Activated T-cell treated with anti-CD3 and anti-CD28 coated beads for 48 hours (primary cell): ENCODE data around the gene AMZ1.
"Not testable (repeated sequence)": the region's sequence is repeated elsewhere in the genome, so short reads cannot be mapped to it uniquely, and the experiment has no call there.

Source experiments
- DNase-seq: peaks from one replicate; pipeline ENCODE4 v3.0.0-alpha.2; 2020; ENCODE audit warnings: low read depth

The AMZ1 gene

GRCh38 chr7:2711895-2712675, 24.1 kb downstream of the AMZ1 start:
- DNase-seq, result no peak

- DNase-seq, result no peak
Observed at GRCh38 chr7:2713370-2713769, 25.4 kb downstream of the AMZ1 start.

DNA sequence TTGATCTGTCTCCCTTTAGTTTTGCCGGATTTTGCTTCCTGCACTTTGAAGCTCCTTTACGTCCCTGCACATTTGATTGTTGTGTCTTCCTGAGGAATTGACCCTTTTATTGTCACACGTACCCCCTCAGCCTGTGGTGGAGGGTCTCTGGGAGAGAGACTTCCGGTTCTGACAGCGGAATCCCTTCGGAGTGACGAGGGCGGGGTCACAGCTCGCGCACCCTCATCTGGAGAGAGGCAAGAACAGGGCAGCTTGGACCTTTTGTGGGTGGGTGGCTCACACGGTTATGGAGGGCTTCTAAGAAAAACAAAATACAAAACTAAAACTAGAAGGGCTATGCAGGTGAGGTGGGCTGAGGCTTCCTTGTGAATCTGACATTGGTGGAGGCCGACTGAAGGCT, 26.0 kb downstream of the AMZ1 start:
- no peak for DNase-seq

DNA sequence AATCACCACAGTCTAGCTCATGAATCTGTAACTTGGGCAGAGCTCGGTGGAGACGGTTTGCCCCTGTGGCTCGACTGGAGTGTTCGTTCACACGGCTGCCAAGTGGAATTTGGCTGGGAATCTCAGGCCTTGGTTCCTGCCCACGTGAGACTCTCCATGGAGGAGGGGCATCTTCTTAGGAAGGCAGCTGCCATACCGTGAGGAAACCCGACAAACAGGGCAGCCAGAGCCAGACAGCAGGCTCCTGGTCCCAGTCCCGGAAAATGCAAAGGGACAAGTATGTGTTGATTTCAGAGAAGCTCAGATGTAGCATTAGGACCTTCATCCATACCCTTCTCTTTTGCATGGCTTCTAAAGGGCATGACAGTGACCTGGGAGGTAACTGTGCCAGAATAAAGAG, 26.6 kb downstream of the AMZ1 start:
- no peak for DNase-seq

DNA sequence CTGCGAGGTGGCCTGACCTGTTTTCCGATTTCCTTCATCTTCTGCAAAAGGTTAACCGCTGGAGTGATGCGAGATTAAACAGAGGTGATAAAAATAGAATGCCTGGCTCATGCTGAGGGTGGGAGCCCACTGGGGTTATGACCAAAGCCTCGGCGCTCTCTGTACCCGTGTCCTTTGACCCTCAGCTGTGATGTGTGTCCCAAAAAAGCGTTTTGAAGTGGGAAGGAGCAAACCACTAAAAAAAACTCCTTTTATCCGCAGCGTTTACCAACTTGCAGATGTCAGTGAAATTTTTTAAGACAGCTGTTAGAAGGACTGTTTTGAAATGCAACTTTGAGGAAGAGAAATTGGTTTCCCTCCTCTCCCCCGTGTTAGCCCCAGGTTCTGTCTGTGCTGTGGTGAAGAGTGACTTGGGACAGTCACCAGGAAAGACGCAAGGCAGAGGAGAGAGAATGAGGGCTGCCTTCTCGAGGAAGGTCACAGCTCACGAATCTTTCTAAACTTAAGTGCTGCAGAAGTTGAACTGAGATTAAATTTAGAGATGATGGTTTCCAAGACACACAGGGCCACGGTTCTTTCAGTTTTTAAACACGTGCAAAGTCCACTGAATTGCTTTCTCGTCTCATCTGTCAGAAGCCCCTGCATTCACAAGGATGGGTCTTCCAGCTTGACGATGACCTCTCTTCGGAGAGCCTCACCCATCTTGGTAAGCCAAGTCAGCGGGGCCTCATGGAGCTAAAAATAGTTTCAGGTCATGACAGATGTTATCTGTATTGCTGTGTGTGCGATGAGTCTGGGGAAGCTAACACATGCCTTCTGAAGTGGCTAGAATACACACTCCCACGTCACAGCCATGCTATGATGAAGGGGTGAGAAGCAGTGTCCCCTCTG, 27.6 kb downstream of the AMZ1 start:
- no peak for DNase-seq

DNA sequence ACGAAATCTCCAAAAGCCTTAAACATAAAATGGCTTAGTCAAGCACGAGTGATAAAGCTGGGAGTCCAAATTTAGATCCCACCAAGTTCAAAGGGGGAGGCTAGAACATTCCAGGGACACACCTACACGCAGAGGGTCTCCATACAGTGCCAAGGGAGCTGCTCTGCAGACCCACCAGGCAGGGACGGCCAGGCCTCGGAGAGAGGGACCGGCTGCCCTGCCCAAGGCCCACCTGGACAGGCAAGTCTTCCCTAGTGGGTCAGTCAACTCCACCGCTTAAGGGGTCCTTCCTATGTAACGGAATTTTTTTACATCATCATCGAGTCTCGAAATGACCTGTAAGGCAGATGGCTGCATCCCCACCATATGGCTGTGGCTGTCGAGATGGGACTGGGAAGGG, 28.5 kb downstream of the AMZ1 start:
- no peak for DNase-seq

DNA sequence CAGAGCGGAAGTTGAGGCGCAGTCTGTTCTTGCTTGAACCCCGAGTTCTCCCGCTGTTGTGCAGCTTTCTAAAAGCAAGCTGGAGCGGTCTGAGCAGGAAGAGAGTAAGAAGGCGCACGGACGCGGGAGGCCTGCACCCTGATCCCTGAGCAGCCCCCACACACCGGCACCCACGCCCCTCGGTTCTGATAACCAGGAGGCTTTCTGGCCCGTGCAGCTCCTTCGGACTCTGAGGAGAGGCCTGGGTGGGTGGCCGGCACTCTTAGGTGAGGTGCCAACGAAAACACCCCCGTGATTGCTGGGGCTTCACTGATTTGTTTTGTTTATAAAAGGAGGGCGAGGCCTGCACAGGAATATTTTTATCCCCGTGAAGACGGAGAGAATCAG, 28.9 kb downstream of the AMZ1 start:
- DNase-seq, result no peak

DNA sequence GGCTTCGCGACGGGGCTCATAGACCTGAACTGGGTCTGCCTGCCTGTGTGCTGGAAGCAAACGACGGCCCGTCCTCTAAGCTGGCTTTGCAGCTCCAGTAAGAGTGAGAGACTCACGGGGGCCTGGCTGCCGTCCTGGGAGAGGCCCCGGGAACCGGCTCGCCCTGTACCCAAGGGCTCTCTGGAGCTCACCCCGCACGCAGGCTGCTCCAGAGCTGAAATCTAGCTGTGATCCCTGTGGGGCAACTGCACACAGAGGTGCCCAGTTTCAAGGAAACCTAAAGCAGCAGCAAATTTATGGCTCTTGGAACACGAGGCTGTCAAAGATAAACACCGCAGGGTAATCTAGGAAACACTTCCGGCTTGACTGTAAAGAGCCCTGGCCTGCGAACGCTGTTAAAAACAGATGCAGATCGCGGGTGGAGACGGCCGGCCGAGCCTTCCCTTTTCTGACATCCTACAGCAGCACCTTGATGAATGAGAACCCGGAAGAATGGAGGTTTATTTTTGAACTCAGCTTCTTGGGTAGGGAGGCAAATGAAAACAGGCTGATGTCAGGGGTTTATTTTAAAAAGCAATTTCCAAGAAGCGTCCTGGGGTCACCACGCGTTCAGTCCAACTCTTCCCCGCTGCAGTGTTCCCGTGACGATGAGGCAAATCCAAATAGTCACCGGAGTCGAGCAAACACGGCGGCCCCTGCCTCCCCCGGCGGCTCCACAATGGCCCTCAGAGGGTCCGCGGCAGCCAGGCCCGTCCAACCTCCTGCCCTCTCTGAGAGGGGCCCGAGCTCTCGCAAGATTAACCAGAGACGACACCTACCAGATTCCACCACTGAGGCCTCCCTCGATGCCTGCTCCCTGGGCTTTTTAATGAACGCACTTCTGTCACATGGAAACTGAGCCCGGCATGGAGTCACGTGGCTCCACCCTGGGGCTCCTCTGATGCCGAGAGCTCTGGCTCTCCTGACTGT, 29.6 kb downstream of the AMZ1 start:
- DNase-seq, result no peak

DNA sequence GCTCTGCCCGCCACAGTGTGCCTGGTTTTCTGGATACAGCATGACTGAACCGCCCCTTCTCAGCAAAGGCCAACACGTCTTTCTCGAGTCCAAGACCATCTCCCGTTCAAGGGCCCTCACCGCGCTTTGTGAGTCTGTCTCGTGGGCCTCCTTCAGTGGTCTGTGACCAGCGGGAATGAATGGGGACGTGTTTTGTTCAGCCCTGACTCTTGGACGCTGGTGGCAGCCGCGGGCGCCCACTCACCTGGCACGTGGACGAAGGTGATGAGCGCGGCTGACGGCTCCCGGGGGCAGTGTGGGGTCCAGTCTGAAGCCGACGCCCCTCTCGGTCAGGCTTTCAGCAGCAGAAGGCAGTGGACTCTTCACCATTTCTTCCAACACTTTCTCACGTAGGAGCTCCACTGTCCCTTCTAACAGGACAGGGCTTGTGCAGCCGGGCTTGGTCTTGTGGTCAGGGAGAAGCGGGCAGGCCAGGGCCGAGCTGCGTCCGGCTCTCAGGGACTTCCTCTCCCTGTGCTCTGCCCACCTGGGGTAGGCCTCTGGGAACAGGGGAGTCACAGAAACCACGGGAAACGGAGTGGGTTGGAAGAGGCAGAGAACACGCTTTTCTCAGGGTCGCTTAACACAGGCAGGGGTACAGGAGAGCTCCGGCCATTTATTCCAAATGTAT, 30.4 kb downstream of the AMZ1 start:
- DNase-seq, result no peak

DNA sequence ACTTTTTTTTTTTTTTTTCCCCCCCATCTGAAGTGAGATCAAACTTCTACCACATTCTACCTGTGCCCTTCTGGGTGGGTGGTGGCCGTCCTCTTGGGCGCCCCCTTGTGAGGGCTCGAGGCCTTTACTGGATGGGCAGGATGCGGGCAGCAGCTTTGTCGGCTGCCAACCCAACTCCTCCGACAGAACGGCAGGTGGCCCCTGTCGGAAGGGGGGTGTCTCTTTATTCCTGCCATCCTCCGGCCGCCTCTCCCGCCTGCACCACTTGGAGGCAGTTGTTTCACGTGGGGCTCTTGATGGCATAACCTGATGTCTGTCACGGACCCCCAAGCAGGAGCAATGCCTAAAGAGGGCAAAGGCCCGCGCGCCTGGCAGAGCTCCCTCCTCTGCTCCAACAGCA, 31.0 kb downstream of the AMZ1 start:
- peak; percentile 68 for DNase-seq

DNA sequence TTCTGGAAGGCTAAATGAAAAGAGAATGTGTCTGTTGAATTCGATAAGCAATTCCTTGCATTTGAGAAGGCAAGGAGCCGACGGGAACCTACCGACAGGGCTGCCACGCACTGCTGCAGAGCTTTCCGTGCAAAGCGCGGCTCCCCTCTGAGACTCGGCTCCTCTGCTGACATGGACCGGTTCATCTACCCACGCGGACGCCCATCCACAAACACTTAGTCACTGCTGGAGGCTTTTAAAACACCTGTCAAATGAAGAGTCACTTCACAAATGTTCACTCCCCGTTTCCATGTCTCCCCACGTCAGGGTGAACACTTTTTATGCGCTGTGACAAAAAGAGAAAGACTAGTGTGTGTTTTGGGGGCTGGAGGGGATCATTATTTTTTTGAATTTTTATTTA, 32.0 kb downstream of the AMZ1 start:
- DNase-seq, result no peak

GRCh38 chr7:2721842-2722241, 33.8 kb downstream of the AMZ1 start:
- no peak for DNase-seq

DNA sequence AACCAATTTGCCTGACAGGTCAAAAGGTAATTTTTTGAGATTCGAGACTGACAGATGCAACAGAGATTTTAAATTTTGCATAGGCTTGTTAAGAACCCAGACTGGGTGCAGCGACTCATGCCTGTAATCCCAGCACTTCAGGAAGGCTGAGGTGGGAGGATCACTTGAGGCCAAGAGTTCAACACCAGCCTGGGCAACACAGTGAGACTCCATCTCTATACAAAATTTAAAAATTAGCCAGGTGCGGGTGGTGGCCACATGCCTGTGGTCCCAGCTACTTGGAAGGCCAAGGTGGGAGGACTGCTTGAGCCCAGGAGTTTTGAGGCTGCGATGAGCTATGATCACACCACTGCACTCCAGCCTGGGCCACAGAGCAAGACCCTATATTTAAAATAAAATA, 34.6 kb downstream of the AMZ1 start:
- DNase-seq, result no peak

GRCh38 chr7:2723138-2723850, 35.3 kb downstream of the AMZ1 start:
- no peak for DNase-seq

DNA sequence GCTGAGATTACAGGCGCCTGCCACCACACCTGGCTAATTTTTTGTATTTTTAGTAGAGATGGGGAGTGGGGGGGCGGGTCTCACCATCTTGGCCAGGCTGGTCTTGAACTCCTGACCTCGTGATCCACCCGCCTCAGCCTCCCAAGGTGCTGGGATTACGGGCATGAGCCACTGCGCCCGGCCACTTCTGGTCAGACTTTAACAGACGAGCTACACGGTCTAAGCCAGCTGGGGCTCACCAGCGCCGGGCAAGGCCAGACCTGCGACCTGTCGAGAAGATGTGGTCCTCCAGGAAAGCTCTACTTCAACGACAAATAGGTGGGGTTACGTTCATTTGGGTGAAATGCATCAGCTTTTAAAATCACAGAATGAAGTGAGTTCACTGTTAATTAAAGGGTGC, 36.0 kb downstream of the AMZ1 start:
- DNase-seq, result not testable (repeated sequence)

GRCh38 chr7:2724453-2725177, 36.6 kb downstream of the AMZ1 start:
- DNase-seq, result no peak

DNA sequence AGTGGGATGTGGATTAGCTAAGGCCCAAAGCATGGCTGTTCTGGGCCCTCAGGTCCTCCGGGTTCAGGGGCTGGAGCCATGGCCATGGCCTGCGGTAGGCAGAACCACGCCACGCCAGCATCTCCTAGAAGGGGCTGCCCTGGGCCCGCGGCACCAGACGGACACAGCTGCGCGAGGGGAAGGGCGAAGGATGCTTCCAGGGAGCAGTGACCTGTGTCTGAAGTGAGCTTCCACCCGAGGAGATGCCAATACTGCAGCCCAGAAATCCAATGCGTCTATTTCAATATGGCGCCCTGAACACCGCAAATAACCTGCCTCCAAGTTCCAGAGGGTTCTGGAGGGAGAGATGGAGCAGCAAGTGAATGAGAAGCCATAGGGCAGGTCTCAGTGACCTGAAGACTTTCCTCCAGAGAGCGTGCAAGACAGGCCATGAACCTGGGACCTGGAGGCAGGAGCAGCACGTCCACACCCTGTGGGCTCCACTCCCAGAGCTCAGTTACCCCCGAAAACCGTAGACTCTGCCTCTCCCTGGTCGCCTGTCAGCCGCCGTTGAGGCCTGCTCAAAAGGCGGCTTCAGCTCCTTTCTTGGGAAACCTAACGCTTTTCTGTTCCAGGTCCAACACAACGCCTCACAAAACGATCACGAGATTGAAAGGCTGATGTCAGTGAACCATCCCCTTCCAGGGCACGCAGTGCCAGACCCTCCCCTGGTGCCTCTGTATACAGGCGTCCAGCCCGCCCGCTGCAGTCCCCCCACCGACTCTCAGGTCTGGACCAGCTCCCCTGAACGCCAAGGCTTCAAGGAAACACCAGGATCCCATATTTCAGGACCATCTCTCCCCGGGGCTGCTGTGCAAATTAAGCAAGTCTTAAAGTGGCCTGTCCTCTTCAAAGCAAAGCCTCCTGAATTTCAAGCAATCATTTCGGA, 37.4 kb downstream of the AMZ1 start:
- no peak for DNase-seq

DNA sequence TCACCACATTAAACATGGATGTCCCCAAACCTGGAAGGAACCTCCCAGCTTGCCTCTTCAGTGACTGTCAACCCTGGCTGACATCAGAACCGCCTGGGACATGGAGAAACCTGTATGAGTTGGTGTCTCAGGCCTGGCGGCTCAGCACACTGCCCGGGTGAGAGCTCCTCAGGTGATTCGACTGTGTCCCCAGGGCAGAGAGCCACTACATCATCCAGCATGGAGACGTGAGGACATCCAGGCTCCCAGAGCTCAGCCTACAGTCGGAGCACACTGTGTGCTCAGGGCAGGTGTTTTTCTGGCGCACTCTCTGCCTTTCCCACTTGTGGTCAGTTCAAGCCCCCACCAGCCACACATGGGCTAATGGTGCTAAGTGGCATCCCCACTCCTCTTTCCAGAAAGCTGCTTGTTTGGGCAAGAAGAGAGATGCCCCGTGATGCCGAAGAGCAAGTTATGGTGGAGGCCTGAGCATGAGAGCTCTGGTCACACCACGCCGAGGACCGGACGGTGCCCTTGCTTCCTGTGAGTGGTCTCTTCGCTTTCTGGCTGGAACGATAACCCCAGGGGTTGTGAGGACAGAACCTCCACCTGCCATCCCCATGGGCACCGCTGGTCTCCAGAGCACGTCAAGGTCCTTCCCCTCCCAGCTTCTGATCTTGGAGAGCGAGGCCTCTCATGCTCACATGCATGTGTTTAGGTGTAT, 38.5 kb downstream of the AMZ1 start:
- no peak for DNase-seq

DNA sequence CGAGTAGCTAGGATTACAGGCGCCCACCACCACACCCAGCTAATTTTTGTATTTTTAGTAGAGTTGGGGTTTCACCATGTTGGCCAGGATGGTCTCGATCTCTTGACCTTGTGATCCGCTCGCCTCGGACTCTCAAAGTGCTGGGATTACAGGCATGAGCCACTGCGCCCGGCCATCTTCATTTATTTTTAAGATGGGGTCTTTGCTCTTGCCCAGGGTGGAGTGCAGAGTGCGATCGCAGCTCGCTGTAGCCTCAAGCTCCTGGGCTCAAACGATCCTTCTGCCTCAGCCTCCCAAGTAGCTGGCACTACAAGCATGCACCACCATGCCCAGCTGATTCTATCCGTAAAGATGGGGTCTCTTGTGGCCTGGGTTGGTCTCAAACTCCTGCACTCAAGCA, 39.2 kb downstream of the AMZ1 start:
- DNase-seq, result not testable (repeated sequence)
